GM12865 (cell line): ENCODE results near the gene NAP1L1.

Source experiments
- DNase-seq: peaks from one replicate; pipeline ENCODE4 v3.0.0; 2010; ENCODE audit warnings: low read depth
- H3K4me3 ChIP-seq: 2 replicates; pipeline ENCODE4 v1.5.1; 2011; ENCODE audit warnings: mild to moderate bottlenecking, low read depth, low read length, control low read depth
- CTCF ChIP-seq: IDR thresholded peaks from 2 replicates; pipeline ENCODE4 v1.5.1; 2011; ENCODE audit warnings: low read length, control low read depth, low read depth, inconsistent platforms; ENCODE audit not compliant: insufficient read depth; ENCODE audit errors: missing control alignments

Gene NAP1L1

GRCh38 chr12:76020731-76021672, 63.5 kb downstream of the NAP1L1 start:
- TF ChIP-seq CTCF: no peak
- peak; percentile 11 for DNase-seq
- H3K4me3 ChIP-seq: no peak overlapping the region

DNA sequence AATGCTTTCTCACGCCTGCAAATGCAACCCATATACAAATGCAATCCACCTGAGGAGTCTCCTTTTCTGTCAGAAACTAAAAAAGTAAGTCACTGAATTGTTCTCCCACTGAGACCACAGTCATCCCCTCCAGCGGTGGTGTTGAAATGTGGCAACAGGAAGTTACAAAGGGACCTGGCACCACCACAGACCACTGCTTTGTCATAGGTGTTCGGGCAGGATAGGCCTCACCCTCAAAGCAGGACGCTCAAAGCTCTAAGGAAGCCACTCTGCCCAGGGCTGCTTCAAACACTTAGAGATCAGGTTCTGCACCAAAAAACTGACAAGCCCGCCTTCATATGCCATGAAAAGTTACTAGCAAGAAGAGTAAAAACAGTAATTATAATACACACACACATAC, 64.2 kb downstream of the NAP1L1 start:
- peak; percentile 39 for DNase-seq
- no peak overlapping the region for H3K4me3 ChIP-seq
- no peak for TF ChIP-seq CTCF

DNA sequence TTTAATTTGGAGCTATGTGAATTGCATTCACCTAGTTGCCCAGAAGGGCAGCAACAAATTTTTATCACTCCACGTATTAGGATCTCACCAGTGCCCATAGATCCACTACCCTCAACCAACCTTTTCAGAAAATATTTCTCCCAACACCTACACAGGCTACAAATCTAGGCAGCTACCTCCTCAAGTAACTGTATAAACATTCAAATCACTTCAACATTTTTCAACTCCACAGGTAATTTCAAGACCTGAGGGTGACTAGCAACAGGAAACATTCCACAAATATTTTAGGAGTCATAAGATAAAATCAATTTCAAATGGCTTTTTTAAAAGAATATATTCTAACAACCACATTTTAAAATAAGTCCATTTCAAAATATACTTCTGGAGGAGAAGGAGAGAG, 65.8 kb downstream of the NAP1L1 start:
- no peak for TF ChIP-seq CTCF
- H3K4me3 ChIP-seq: no peak overlapping the region
- DNase-seq: no peak

DNA sequence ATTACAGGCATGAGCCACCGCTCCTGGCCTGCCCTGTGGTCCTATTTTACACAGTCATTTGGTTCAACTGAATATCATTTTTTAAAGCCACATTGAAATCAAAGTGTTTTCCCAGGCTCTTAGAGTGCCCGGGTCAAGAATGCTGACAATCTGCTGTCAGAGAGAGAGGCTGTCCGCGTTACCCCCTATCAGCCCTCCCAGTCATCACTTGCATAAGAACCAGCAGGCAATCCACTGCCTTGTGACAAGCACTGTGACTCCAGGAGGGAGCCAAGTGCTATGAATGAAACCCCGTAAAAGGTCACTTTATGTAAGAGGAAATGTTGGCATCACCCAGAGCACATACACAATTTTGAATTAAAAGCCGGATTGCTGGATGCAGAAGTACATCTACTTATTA, 66.4 kb downstream of the NAP1L1 start:
- DNase-seq: no peak
- TF ChIP-seq CTCF: no peak

GRCh38 chr12:76014007-76014406, 70.5 kb downstream of the NAP1L1 start:
- no peak for TF ChIP-seq CTCF
- H3K4me3 ChIP-seq: no peak overlapping the region
- DNase-seq: no peak

More for the DNA sequence above, 66.4 kb downstream of the NAP1L1 start:
- H3K4me3 ChIP-seq: no peak overlapping the region

DNA sequence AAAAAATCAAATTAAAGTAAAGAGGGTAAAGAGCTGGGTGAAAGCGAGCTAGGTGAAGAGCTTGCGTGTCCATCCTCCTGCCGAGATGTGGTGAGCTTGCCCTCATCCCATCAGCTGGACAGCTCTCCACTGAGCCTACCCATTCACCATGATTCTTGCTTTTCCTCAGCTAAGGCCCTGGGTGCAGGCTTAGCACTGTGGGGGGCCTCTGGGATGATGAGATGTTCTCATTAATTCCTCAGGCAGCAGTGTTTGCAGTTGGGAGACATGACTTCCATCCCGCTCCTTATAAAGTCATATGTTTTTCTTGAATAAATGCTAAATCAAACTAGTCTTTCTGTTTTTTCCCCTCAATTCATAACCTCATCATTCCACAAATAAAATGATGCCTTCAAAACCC, 70.9 kb downstream of the NAP1L1 start:
- TF ChIP-seq CTCF: no peak
- no peak for DNase-seq
- H3K4me3 ChIP-seq: no peak overlapping the region
